Type B pancreatic cell (in vitro differentiated cells): ENCODE results near the gene STX10. TPM values are rescaled to one million over a fixed set of nuclear protein-coding genes. Genes with fewer than 3 reads are reported as not detected.

Source experiments
- DNase-seq: peaks from one replicate; pipeline ENCODE4 v3.0.0; 2021; ENCODE audit warnings: mixed read lengths; ENCODE audit not compliant: unreplicated experiment; ENCODE audit errors: extremely low spot score
- H3K27ac Mint-ChIP-seq: 2 replicates; pipeline ENCODE4 v1.8.0; 2021; ENCODE audit warnings: mild to moderate bottlenecking, mixed read lengths
- H3K27me3 Mint-ChIP-seq: 2 replicates; pipeline ENCODE4 v1.8.0; 2021; ENCODE audit warnings: mixed read lengths
- H3K36me3 Mint-ChIP-seq: 2 replicates; pipeline ENCODE4 v1.8.0; 2021; ENCODE audit warnings: mixed read lengths
- H3K4me1 Mint-ChIP-seq: one replicate; pipeline ENCODE4 v1.8.0; 2021; ENCODE audit warnings: mixed read lengths; ENCODE audit not compliant: unreplicated experiment
- H3K4me3 Mint-ChIP-seq: 2 replicates; pipeline ENCODE4 v1.8.0; 2021; ENCODE audit warnings: mild to moderate bottlenecking, mixed read lengths
- H3K9me3 Mint-ChIP-seq: 2 replicates; pipeline ENCODE4 v1.8.0; 2021; ENCODE audit warnings: mixed read lengths
- total RNA-seq: library from RNA; stranded (reverse); gene quantifications from 2 replicates; pipeline ENCODE4 v1.2.1, GENCODE V29; 2021; ENCODE audit warnings: low replicate concordance
- TF ChIP-seq, protein P1 (sequence below): fragments of 200-600 bp; sonication (generic); conservative IDR thresholded peaks from 2 replicates; pipeline ENCODE4 v1.5.0; 2021; ENCODE audit warnings: antibody characterized with exemption, mild to moderate bottlenecking

STX10 gene
- total RNA-seq, 1 donor from 2014 or later: 45.2 TPM

DNA sequence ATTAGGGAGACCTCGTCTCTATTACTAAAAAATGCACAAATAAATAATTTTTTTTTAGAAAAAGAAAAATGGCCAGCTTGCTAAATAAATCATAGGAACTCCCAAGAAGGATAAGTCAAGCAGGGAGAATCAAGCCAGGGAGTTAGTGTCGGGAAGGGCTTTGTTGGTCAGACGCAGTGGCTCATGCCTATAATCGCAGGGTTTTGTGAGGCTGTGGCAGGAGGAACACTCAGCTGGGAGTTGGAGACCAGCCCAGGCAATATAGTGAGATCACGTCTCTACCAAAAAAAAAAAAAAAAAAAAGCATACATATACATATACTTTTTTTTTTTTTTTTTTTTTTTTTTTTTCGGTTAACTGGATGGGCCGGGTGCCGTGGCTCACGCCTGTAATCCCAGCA is 23.1 kb downstream of the STX10 start:
- DNase-seq: no peak
- no peaks in the 10 kb centered on the region for H3K9me3 Mint-ChIP-seq
- H3K36me3 Mint-ChIP-seq: no peaks in the 10 kb centered on the region
- TF ChIP-seq, protein P1, sequence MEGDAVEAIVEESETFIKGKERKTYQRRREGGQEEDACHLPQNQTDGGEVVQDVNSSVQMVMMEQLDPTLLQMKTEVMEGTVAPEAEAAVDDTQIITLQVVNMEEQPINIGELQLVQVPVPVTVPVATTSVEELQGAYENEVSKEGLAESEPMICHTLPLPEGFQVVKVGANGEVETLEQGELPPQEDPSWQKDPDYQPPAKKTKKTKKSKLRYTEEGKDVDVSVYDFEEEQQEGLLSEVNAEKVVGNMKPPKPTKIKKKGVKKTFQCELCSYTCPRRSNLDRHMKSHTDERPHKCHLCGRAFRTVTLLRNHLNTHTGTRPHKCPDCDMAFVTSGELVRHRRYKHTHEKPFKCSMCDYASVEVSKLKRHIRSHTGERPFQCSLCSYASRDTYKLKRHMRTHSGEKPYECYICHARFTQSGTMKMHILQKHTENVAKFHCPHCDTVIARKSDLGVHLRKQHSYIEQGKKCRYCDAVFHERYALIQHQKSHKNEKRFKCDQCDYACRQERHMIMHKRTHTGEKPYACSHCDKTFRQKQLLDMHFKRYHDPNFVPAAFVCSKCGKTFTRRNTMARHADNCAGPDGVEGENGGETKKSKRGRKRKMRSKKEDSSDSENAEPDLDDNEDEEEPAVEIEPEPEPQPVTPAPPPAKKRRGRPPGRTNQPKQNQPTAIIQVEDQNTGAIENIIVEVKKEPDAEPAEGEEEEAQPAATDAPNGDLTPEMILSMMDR: no peak
- H3K27me3 Mint-ChIP-seq: no peaks in the 10 kb centered on the region
- no peak overlapping the region for H3K4me3 Mint-ChIP-seq
- H3K27ac Mint-ChIP-seq: no peak overlapping the region
- H3K4me1 Mint-ChIP-seq: peaks cover 14% of the 10 kb centered on the region

DNA sequence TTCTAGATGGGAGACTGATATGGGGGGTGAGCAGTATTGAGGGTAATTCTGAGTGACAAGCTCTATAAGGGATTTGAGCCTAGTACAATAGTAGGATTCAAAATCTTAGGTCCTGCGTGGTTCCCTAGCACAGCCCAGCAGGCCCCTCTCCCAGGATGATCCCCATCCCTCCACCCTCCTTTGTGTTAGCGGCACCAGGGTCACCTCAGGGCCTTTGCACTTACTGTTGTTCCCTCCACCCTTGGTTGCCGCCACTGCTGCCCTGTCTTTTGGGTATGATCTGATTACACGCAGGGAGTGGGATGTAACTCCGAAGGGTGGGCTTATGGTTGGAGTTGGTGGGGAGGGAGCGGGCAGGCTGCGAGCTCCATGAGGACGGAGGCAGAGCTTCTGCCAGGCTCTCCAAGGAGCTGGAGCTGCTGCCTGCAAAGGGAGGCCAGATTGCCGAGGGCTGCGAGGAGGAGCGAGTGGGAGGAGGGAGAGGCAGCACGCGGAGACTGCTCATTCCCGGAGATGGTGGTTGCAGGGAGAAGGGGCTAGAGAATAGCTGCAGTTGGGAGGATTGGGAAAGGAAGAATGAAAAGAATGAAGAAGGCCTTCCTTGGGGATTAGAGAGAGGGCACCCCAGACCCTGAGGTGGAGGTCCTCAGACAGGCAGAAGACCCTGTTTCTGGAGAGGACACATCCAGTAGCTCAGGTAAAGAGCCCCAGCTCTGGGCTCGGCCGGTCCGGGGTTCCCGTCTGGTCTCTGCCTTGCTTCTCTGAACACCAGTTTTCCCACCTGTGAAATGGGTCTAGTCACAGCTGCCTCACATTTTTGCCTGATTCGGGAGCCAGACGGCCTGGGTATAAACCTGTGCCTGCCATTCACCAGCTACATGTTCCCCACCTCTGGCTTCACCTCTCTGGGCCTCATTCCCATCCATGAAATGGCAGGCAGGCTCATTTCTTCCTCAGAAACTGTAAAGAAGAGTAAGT is 26.9 kb downstream of the STX10 start:
- DNase-seq: no peak
- Mint-ChIP-seq H3K4me1 (peaks cover 26% of the 10 kb centered on the region), H3K27me3 (no peaks in the 10 kb centered on the region), H3K36me3 (no peaks in the 10 kb centered on the region), H3K27ac (no peak overlapping the region), H3K9me3 (no peaks in the 10 kb centered on the region), H3K4me3 (no peak overlapping the region)
- TF ChIP-seq, protein P1: no peak

DNA sequence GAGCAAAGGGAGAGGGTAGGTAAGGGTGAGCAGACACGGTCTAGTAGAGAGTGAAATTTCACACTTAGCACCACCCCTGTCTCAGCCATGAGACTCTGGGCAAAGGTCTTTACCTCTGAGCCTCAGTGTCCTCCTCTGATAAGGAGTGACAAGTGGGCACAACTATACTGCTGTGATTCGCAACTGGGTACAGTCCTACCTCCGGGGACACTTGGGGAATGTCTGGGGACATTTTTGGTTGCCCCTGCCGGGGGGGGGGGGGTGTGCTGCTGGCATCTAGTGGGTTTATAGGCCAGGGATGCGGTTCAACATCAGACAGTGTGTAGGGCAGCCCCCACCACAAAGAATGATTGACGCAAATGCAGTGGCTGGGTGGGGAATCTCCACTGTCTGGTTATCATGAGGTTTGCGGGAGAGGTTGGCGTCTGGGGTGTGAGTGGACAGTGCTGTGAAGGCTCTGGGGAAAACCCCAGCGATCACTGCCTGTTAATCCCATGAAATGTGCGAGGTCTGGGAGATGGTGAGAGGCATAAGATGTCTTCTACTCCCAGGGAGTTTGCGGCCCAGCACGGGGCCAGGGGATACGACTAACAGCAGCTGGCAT is 27.8 kb downstream of the STX10 start:
- Mint-ChIP-seq H3K36me3 (no peaks in the 10 kb centered on the region), H3K4me1 (peaks cover 26% of the 10 kb centered on the region), H3K27ac (peak overlapping the region; percentile 20), H3K4me3 (peak overlapping the region; percentile 54), H3K27me3 (no peaks in the 10 kb centered on the region), H3K9me3 (no peaks in the 10 kb centered on the region)
- TF ChIP-seq, protein P1: no peak
- DNase-seq: no peak

DNA sequence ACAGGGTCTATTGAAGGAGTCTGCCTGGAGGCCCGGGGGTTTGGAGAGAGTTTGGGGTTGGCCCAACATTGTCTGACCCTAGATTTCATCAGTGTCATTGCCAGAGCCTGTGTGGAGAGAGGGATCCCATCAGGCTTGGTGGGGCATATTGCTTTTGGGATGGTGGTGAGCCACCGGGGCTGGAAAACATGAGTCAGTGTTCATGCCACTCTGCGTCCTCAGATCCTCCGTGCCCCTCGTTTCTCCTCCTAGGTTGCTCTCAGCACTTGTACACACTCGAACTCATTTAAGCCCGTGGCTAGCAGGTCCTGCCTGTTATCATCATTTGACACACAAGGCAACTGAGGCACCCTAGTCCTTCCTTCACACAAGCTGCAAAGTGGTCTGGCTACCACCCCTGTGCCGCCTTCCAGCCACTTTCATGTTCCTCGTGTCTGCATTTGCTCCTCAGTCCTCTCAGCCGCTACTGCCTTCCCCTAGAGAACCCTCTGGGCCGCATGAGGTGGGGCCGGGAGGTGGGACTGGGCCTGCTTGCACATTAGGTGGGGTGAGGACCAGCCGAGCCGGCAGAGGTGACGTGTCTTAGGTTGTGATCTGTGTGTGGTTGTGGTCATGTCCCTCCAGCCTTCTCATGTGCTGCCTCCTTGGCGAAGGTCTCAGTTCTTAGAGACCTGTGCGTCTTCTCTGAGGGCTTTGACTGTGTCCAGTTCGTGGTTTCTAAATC is 28.5 kb downstream of the STX10 start:
- Mint-ChIP-seq H3K27ac (peak overlapping the region; percentile 20), H3K4me1 (peaks cover 31% of the 10 kb centered on the region), H3K27me3 (no peaks in the 10 kb centered on the region), H3K36me3 (no peaks in the 10 kb centered on the region), H3K4me3 (peak overlapping the region; percentile 54), H3K9me3 (no peaks in the 10 kb centered on the region)
- DNase-seq: no peak
- TF ChIP-seq, protein P1: no peak

DNA sequence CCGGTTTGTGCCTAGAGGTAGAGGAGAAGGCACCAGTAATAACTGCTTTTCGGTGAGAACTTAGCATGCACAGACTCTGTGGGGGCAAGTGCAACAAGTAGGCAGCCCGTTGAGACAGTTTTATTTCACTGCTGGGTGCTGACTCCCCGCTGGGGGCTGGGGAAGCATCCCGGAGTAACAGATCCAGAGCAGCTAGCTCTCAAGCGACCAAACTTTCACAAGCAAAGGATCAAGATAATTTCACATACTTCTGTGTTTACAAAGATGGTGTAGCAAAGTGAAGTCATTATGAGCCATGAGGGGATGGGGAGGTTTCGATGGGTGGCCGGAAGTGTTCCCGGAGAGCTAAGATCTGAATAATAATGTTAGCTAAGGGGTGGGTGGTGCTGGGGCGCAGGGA is 29.4 kb downstream of the STX10 start:
- Mint-ChIP-seq H3K27me3 (no peaks in the 10 kb centered on the region), H3K36me3 (no peaks in the 10 kb centered on the region), H3K4me1 (peaks cover 35% of the 10 kb centered on the region), H3K4me3 (peak overlapping the region; percentile 79), H3K9me3 (no peaks in the 10 kb centered on the region), H3K27ac (no peak overlapping the region)
- no peak for DNase-seq
- TF ChIP-seq, protein P1: no peak
